ENCODE data around the gene METTL23. TPM values are rescaled to one million over a fixed set of nuclear protein-coding genes. Genes with fewer than 3 reads are reported as not detected.
"Not testable (repeated sequence)": the region's sequence is repeated elsewhere in the genome, so short reads cannot be mapped to it uniquely, and the experiment has no call there.

METTL23 gene
- polyA plus RNA-seq, 5 donors = 37.4 to 43.3 (median 38.9) TPM

DNA sequence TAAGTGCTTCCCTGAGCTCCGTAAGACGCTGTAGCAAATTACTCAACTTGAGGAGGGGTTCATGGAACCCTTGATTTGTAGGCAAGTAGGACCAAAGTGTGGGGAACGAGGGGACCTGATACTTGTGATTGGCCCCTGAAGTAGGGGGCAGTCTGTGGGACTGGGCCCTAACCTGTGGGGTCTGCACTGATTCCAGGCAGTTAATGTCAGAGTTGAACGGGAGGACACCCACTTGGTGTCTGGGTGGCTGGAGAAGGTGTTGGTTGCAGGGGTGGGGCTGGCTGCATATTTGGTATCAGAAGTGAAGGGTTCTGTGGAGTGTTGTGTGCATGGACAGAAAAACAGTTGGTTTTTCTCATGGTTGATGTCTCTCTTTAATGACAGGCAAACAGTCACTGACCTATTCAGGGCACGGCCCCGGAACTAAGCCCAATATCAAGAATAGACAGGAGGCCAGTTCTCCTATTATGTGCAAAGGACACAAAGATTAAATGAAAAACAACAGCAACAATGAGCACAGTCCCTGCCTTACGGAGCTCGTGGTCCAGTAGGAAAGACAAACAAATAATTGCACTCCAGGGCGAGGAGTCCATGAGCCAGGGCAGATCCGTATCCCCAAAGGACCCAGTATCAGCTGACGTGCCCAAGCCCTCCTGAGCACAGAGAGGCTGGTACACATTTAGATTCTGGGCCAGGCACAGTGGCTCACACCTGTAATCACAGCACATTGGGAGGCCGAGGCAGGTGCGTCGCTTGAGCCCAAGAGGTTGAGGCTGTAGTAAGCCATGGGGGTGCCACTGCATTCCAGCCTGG is 35.1 kb upstream of the METTL23 start:
- DNase-seq = no peak

DNA sequence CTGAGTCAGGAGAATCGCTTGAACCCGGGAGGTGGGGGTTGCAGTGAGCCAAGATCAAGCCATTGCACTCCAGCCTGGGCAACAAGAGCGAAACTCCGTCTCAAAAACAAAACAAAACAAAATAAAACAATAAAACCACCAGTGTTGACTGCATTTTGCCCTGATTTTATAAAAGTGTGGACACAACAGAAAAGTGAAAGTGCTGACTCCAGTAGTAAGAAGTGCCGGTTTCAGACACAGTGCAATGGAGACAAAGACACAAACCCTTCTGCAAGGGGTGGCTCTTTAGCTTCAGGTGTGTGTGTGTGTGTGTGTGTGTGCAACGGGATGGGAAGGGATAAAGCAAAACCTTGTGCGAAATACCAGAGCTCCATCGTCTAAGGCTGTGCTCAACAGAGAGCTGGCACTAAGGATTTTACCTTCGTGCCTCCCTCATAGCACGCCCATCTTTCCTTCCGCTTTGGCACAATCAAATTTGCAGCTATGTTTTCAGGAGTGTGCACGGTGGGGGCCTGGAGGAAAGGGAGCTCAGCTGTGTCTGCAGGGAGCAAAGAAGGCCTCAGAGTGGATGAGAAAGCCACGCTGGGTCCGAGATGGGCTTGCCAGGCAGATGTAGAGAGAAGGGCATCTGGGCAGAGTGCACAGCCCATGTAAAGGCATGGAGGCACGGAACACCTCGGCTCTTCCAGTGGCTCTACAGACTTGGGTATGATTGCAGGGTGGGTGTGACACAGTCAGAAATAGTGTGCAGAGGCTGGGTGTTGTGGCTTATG is 31.4 kb upstream of the METTL23 start:
- no peak for DNase-seq

DNA sequence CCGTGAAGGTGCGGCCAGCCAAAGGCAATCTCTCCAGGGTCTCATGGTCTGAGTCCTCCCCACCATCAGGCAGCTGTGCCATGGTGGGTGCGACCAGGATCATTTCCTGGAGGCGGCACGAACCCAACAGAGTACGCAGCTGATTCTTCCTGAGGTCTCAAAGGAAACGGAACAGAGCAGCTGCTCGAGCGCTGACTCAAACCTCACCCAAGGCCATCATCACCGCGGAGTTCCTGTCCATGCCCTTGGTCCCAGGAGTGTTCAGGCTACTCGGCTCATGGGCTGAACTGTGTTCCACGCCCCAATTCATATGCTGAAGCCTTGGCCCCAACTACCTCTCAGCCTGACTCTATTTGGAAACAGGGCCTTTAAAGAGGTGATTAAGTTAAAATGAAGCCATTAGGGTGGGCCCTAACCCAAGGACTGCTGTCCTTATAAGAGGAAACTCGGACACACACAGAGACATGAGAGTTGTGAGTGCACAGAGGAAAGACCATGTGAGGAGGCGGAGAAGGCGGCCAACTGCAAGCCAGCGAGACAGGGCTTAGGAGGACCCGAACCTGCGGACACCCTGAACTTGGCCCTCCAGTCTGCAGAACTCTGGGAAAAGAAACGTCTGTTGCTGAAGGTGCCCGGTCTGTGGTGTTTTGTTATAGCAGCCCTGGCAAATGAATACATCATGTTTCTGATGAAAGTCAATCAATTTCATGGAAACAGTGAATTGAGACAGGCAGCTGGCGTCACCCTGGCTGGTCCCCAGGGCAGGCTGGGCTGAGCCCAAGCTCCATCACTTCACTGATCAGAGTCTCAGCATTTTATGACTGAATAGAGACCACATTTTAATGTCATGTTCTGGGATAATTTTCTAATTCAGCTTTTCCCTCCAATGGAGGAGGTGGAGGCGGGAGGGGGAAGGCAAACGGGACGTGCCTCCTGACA is 29.6 kb upstream of the METTL23 start:
- DNase-seq = no peak

DNA sequence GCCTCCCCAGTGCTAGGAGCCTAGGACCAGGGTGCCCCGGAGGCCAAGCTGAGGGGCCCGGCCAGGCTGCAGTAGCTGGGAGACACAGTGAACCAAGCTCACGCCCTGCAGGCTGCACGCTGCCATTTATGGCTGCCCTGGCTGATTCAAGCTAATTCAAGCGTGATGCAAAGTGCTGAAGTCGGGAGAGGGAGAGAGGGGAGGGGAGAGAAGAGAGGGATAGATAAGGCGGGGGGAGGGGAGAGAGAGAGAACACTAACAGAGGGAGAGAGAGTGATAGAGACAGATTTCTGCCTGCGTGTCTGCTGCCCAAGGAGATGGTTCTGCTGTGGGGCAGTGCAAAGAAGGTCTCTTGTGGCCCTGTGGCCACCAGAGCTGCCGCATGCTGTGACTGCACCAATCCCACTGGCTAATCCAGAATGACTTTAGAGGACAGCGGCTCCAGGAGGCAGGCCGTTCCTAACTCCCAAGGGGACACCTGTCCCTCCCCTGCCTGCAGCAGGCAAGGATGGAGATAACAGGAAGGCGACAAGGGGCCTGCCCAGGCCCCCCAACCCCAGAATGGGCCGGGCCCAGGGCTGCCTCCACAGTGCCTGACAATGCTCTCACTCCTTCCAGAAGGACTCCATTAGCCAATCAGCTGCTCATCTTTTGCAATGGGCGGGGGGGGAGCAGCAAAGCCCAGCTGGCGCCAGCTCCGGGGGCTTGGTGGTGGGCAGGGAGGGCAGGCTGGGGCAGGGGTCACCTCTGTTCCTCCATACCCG is 28.8 kb upstream of the METTL23 start:
- DNase-seq = no peak

DNA sequence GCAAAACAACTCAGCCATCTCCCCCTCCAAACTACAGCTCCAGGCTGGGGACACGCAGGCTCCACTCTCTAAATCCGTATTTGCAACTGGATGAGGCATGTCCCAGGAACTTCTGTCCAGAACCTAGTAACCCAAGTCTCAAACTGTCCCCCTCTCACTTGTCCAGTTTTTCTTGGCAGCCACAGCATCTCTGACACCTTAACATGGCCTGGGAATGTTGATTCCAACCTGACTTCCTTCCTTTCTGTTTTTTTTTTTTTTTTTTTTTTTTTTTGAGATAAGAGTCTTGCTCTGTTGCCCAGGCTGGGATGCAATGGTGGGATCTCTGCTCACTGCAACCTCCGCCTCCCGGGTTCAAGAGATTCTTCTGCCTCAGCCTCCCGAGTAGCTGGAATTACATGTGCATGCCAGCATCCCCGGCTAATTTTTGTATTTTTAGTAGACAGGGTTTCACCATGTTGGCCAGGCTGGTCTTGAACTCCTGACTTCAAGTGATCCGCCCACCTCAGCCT is 28.1 kb upstream of the METTL23 start:
- DNase-seq = not testable (repeated sequence)

DNA sequence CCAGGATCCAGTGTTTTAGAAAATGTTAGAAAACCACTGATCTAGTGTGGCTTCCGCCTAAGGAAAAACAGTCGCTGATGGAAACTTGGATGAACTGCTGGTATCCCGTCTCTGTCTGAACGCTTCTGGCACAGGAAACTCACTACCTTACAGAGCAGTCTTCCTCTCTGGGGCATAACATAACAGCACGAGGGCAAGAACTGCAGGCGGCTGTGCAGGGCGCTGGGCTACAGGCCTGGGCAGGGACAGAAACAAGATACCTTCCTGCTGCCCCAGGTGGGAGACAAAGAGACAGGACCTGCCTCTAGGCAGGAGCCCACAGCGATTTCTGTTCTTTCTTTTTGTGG is 26.4 kb upstream of the METTL23 start:
- no peak for DNase-seq

DNA sequence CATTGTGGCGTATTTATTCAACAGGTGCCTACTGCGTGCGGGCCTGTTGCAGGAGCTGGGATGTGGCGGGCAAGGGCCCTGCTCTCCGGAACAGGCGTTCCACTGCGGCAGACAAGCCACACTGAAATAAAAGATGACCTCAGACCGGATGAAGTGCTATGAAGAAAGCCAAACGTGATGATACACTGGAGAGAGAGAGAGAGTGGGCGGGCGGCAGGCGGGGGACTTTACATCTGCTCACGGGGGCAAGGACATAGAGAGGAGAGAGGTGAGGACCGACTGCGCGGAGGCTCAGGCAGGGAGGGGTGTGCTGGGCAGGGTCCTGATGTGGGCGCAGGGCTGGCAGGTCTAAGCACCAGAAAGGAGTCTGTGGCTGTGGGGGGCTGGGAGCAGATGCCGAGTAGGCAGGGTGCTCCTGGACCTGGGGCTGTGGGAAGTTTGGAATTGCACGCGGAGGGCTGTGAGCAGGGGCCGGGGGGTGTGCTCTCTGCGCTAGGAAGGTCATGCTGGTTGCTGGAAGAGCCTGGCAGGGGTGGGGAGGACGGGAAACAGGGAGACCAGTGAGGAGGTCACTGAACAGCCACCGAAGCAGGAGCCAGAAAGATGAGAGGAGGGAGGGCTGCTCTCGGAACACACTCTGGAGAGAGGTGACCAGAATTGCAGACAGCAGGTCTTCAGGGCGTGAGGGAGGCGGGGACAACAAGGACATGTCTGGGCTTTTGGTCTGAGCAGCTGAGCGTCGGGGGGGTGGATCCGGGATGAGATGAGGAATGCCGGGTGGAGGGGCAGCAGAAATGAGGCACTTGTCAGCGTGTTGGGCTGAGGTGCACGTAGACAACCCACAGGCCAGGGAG is 25.8 kb upstream of the METTL23 start:
- DNase-seq = peak; percentile 65 to 68

DNA sequence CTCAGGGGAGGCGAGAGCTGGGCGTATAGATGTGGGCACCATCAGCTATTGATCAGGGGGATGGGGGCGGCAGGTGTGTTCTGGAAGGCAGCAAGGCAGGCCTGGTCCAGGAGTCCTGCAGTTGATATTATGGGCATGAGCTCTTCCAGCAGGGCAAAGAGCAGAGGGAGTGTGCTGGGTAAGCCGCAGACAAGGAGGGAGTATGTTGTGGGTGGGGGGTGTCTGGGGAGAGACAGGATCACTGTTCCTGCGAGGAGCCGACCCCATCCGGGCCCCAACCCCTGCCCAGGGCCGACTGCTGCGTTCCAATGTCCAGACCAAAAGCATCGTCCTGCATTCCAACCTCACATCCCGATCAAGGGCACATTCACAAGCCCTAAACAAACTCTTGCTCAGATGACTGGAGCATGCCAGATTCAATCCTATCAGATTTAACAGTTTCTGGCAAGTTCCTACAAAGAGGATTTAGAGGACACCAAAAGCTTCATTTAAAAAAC is 25.1 kb upstream of the METTL23 start:
- DNase-seq = no peak

DNA sequence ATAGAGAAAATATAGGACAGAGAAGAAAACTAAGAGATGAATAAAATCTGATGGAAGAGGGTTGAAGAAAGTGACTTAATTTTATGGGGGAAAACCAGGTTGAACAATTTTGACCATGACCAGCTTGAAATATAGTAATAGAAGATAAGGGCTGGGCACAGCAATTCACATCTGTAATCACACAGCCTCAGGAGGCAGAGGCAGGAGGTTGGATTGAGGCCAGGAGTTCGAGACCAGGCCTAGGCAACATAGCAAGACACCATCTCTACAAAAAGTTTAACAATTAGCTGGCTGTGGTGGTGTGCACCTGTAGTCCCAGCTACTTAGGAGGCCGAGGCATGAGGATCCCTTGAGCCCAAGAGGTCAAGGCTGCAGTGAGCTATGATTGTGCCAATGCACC is 24.6 kb upstream of the METTL23 start:
- DNase-seq = no peak

DNA sequence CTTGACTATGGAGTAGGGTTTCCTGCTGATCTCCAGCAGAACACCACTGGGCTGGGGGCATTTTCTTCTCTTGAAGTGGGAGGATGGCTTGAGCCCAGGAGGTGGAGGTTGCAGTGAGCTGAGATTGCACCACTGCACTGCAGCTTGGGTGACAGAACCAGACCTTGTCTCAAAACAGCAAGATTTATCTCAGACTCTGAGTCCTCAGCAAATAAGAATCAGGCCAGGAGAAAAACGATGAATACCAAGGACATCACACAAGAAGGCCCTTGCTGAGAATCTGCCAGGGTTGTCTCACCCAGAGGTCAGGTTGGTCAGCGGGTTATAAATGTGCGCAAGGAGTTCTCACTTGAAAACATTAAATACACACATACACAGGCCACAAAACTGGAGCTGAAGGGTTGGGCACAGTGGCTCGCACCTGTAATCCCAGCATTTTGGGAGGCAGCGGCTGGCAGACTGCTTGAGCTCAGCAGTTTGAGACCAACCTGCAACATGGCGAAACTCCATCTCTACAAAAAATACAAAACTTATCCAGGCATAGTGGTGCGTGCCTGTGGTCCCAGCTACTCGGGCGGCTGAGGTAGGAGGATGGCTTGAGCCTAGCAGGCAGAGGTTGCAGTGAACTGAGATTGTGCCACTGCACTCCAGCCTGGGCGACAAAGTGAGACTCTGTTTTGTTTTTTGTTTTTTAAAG is 23.6 kb upstream of the METTL23 start:
- DNase-seq = no peak

DNA sequence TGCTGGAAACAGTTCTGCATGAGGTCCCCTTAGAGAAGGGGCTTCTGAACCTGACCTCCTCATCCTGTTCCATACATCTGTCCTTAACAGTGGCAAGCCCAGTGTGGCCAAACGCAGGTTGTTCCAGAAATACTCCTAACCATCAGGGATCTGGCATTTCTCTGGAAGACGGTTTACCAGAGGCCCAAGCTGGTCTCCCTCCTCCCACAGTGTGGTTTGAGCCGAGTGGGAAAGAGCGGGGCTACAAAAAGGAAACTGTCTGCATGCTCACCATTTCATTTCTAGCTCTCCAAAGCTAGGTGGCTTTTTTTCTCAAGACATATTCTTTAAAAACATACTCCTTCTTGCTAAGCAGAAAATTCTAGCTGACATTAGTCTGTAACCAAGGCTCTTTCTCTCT is 21.8 kb upstream of the METTL23 start:
- DNase-seq = no peak

DNA sequence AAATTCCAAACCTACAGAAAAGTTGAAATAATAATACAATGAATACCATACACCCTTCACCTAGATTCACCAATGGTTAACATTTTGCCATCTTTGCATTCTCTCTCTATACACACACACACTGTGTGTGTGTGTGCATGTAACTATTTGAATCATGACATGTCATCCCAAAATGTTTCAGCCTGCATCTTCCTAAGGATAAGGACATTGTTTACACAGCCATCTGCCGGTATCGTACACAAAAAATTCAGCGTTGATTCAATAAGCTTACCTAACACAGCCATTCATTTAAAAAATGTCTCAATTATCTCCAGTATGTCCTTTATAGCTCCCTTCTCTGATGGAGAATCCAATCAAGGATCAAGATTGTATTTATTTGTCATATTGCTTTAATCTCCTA is 19.8 kb upstream of the METTL23 start:
- DNase-seq = no peak

DNA sequence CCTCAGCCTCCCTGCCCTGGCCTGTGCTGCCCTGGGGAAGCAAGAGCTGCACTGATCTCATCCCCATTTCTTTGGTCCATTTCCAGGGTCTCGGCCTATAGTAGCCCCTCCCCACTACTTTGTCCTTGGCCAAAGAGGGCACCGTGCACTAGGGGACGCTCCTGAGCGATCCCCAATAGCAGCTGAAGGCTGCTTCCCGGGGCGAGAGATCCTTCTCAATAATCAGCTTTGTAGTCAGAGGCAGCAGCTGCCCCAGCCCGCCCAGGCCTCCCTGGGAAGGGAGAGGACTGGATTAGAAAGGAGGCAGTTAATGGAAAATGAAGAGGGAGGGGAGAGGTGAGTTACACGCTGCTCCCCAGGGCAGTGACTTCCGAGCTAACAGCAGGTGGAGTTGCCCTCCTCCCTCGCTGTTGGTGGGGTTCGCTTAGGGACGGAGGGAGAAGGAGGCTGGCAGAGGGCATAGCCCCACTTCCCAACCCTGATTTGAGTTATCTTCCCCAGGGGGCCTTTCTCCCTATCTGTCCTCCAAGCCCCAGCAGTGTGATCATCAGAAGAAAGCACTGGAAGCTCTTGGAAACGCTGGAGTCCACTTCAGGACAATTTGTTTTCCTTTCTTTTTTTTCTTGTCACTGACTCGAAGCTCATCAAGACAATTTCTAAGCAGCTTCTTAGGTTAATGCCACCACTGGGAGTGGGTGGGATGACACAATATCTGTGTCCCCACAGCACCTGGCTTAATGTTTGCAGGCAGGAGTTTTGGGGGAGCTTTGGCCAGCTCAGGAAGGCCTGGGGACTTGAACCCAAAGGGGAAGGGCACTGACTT is 18.4 kb upstream of the METTL23 start:
- DNase-seq = no peak

DNA sequence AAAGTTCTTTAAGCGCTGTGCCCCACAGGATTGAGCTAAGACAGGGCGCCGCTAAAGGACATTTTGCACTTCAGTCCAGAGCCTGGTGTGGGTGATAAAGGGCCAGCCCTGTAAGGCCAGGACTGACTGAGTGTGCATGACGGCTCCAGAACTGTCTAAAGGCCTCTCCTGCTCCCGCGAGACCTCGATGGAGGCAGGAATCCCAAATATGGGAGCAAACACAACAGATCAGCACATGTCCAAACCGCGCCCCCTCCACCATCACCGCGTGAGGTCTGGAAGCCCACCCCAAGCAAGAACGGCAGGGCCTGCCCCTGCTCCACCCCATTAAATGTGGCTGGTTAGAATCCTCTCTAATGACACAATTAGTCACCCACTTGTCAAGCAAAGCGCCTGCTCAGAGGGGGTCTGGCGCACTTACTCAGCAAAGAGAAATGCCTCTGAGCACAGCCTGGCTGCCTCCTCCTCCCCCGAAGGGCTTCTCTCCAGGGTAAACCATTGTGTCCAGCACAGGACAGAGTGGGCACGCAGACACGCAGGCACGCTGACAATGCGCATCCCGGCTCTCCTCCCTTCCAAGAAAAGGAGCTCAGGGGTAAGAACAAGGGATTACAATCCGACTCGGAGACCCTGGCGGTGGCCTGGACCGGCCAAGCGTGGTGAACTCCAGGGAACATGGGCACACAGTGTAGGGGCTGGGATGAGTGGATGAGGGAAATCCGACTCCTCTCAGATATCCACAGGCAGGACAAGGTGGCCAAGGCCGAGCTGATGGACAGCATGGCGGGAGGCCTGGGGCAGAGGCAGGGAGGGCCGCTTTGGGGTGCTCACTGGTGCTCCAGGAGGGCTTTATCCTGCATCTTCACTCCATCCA is 17.3 kb upstream of the METTL23 start:
- DNase-seq = peak; percentile 76 to 87

DNA sequence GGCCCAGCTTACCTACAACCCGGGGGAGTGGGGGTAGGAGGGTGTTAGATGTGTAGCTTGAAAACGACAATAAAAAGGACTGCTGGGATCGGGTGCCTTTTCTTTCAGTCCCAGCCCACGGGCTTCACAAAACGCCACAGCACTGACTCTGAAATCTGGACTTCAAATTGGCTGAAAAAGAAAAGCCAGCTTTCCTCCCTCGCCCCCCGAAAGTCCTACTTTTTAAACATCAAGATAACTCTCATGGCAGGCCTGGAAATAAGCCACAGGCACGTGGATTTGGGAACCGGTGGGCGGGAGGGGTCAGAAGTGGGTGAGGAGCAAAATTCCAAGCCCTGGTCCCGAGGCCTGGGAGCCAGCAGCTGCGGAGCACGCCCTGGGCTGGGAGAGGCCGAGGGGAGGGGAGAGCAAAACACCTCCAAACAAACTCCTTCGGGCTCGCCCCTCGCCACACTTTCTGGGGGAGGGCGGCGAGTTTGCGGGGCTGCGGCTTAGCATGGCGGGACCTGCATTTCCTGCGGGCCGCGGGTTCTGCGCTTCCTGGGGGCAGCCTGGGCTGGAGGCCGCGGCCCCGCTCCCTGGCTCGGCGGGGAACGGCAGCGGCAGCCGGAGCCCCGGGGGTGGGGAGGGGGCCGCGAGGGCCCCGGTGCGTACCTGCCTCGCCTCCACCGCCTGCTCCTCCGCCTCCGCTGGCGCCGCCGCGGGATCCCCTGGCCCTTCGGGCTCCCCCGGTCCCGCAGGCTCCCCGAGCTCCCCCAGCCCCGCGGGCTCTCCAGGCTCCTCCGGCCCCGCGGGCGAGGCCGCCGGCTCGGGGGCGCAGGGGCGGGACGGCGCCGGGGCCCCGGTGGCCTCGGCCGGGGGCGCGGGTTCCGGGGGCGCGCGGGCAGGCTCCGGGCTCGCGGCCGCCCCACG is 16.4 kb upstream of the METTL23 start:
- not testable (repeated sequence) for DNase-seq
